Body of pancreas (tissue), 4 donors: Measurements from ENCODE around the gene GJA9.

Source experiments
- POLR2A ChIP-seq, 3 donors: fragments of 450-650 bp; IDR thresholded peaks; one replicate each; pipeline ENCODE4 v1.6.1; 2016; ENCODE audit warnings: antibody characterized with exemption in 3 of 3, mild to moderate bottlenecking in 2 of 3
- TF ChIP-seq, protein P1 (sequence below), 7 experiments: fragments of 450-650 bp in 4 of 7; fragments of 200-600 bp in 3 of 7; sonication (generic) in 3 of 7; IDR thresholded peaks; one replicate each; pipeline ENCODE4 v1.5.1; 2016 to 2019; ENCODE audit warnings: antibody characterized with exemption in 7 of 7

GRCh38 chr1:38898653-38899230 lies 17.4 kb upstream of the GJA9 start:
- TF ChIP-seq, protein P1, sequence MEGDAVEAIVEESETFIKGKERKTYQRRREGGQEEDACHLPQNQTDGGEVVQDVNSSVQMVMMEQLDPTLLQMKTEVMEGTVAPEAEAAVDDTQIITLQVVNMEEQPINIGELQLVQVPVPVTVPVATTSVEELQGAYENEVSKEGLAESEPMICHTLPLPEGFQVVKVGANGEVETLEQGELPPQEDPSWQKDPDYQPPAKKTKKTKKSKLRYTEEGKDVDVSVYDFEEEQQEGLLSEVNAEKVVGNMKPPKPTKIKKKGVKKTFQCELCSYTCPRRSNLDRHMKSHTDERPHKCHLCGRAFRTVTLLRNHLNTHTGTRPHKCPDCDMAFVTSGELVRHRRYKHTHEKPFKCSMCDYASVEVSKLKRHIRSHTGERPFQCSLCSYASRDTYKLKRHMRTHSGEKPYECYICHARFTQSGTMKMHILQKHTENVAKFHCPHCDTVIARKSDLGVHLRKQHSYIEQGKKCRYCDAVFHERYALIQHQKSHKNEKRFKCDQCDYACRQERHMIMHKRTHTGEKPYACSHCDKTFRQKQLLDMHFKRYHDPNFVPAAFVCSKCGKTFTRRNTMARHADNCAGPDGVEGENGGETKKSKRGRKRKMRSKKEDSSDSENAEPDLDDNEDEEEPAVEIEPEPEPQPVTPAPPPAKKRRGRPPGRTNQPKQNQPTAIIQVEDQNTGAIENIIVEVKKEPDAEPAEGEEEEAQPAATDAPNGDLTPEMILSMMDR (IDR thresholded peaks at IDR 0.05) = no peak
- no peak for TF ChIP-seq POLR2A (IDR thresholded peaks at IDR 0.05)
